ENCODE measurements around the gene SYP. TPM values are rescaled to one million over a fixed set of nuclear protein-coding genes. Genes with fewer than 3 reads are reported as not detected.

Gene SYP
- total and polyA plus RNA-seq, 10 of the 15 experiments (the other 5 are each of a cell fraction or from before 2014, with no cell fraction given), result 0.34 to 1.7 (median 0.74) TPM

DNA sequence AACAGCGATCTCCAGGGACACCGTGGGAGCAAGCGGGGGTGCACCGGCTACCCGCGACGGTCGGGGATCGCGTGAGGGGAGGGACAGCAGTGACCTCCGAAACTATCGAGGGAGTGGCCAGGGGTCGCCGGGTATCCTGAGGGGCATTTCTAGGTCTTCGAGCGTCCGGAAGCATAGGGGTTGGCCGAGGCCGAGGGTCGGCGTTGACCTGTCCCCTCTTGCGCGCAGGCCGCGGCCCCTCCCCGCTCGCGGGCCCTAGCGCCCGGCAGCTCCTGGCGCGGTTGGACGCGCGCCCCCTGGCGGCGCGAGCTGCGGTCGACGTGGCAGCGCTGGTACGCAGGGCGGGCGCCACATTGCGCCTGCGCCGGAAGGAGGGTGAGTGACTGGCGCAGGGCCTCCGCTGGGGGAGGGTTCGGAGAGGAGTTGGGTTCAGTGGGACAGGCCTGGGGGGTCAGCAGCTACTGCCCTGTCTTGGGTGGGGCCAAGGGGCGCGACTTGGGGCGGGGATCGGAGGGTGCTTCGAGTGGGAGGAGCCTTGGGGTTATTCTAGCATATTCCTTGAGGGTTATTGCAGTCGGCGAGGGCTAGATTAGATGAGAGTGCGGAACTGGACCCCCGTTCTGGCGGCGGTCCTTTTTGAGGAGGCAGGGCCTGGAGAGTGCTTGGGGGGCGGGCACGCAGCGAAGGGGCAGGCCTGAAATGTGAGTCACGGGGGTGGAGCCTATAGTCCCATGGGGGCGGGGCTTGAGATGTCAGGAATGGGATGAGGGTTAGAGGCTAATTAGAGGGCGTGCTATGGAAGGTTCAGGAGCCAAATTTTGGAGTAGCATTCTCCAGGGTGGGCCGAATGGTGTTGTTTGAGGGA, 36.2 kb downstream of the SYP start (continued):
- TF ChIP-seq YBX1 (IDR thresholded peaks at IDR 0.05) (no peak), NR2C1 (IDR thresholded peaks at IDR 0.05) (peak; percentile 20; the same call in 1 of the 2 replicates), MEF2A (IDR thresholded peaks at IDR 0.05; ENCODE audit: insufficient read depth, low read depth, low read length) (no peak), MEF2B (IDR thresholded peaks at IDR 0.05; ENCODE audit: partially characterized antibody, poor library complexity, severe bottlenecking) (peak; percentile 13)

DNA sequence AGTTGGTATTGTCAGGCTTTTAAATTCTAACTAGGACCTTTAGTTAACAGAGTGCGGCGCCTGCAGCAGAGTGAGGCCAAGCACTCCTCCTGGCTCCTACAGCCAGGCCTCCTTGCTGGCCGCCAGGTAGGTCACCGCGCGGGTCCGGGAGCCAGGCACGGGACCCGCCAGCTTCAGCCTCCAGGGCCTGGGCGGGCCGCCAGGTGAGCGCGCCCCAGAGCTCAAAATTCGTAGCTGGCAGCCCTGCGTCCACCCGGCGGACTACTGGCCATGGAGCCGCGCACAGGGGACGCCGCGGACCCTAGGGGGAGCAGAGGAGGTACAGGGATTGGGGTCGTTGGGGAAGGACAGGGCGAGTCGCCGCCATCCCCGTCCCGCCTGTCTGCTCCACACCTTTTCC, 37.4 kb downstream of the SYP start, which contains the start of gene MAGIX:
MAGIX (plus strand) TSS at position 139 of the 400 bp plus-strand sequence; CDS start at position 271, 132 bp downstream.
- Histone ChIP-seq H3K4me2 (ENCODE audit: control insufficient read depth, insufficient read depth) (0 out of 2 replicates have a peak within 1 kb of the TSS, but pooled peaks have one; percentile 11), H3K36me3 (ENCODE audit: control insufficient read depth in 2 of 2, insufficient read depth in 2 of 2, low read length in 1 of 2) (no peaks in the 10 kb centered on the region), H3K27me3 (replicated peaks in 1 of 2; ENCODE audit: control insufficient read depth in 2 of 2, insufficient read depth in 2 of 2, low read length in 1 of 2) (no peaks in the 10 kb centered on the region), H3K4me3 (no peak within 1 kb of the TSS; the same call in 1 of the 2 replicates), H2AFZ (ENCODE audit: control insufficient read depth, low read depth, low read length) (peak within 1 kb of the TSS; percentile 9), H3K9ac (ENCODE audit: control insufficient read depth, insufficient read depth, low read length) (no peak within 1 kb of the TSS; the same call in 1 of the 2 replicates), H3K4me1 (ENCODE audit: control insufficient read depth, insufficient read depth, low read length) (no peaks in the 10 kb centered on the region; the same call in 1 of the 2 replicates), H3K79me2 (ENCODE audit: control insufficient read depth, insufficient read depth, low read length) (no peaks in the 10 kb centered on the region), H4K20me1 (ENCODE audit: control insufficient read depth, insufficient read depth) (no peaks in the 10 kb centered on the region), H3K27ac (ENCODE audit: control insufficient read depth, insufficient read depth) (no peak within 1 kb of the TSS), H3K9me3 (replicated peaks; ENCODE audit: control insufficient read depth, insufficient read depth, low read length) (no peaks in the 10 kb centered on the region; the same call in 2 of the 3 replicates)
- TF ChIP-seq MTA3 (IDR thresholded peaks at IDR 0.05; ENCODE audit: borderline replicate concordance, low read length), result no peak
- TF ChIP-seq, protein P1, sequence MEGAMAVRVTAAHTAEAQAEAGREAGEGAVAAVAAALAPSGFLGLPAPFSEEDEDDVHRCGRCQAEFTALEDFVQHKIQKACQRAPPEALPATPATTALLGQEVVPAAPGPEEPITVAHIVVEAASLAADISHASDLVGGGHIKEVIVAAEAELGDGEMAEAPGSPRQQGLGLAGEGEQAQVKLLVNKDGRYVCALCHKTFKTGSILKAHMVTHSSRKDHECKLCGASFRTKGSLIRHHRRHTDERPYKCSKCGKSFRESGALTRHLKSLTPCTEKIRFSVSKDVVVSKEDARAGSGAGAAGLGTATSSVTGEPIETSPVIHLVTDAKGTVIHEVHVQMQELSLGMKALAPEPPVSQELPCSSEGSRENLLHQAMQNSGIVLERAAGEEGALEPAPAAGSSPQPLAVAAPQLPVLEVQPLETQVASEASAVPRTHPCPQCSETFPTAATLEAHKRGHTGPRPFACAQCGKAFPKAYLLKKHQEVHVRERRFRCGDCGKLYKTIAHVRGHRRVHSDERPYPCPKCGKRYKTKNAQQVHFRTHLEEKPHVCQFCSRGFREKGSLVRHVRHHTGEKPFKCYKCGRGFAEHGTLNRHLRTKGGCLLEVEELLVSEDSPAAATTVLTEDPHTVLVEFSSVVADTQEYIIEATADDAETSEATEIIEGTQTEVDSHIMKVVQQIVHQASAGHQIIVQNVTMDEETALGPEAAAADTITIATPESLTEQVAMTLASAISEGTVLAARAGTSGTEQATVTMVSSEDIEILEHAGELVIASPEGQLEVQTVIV (IDR thresholded peaks at IDR 0.05; ENCODE audit: borderline replicate concordance, partially characterized antibody), result no peak
- TF ChIP-seq, protein P2, sequence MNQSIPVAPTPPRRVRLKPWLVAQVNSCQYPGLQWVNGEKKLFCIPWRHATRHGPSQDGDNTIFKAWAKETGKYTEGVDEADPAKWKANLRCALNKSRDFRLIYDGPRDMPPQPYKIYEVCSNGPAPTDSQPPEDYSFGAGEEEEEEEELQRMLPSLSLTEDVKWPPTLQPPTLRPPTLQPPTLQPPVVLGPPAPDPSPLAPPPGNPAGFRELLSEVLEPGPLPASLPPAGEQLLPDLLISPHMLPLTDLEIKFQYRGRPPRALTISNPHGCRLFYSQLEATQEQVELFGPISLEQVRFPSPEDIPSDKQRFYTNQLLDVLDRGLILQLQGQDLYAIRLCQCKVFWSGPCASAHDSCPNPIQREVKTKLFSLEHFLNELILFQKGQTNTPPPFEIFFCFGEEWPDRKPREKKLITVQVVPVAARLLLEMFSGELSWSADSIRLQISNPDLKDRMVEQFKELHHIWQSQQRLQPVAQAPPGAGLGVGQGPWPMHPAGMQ (IDR thresholded peaks at IDR 0.05; ENCODE audit: borderline replicate concordance), result no peak
- no peak for TF ChIP-seq SREBF1 (IDR thresholded peaks at IDR 0.05; ENCODE audit: low read length)
- no peak for TF ChIP-seq CBFB (IDR thresholded peaks at IDR 0.05; ENCODE audit: low read depth)
- no peak for TF ChIP-seq HDGF (IDR thresholded peaks at IDR 0.05)
- TF ChIP-seq EP300 (IDR thresholded peaks at IDR 0.05; ENCODE audit: borderline replicate concordance in 1 of 2, control insufficient read depth in 1 of 2, low read depth in 2 of 2, low read length in 2 of 2), result no peak
- no peak for TF ChIP-seq NRF1 (conservative IDR thresholded peaks at IDR 0.05; ENCODE audit: low read depth, low read length)
- TF ChIP-seq LARP7 (IDR thresholded peaks at IDR 0.05), result no peak
- no peak for TF ChIP-seq CHD2 (IDR thresholded peaks at IDR 0.05; ENCODE audit: borderline replicate concordance, low read depth, low read length)
- no peak for TF ChIP-seq FOXK2 (IDR thresholded peaks at IDR 0.05)
- TF ChIP-seq KDM1A (IDR thresholded peaks at IDR 0.05; ENCODE audit: borderline replicate concordance), result no peak
- no peak for TF ChIP-seq ATF7 (IDR thresholded peaks at IDR 0.05; ENCODE audit: low read depth)
- no peak for TF ChIP-seq RAD21 (IDR thresholded peaks at IDR 0.05; ENCODE audit: insufficient read depth, low read depth, low read length)
- SMC1A ChIA-PET (ENCODE audit: uncharacterized antibody, unreplicated experiment), result no interaction called here
- in situ Hi-C loops (cut with MboI) (no loop called here), intact Hi-C loops (cut with micrococcal nuclease; ENCODE audit: unreplicated experiment) (no loop called here)
- ATAC-seq (no peak), FAIRE-seq (no peak), DNase-seq (ENCODE audit: low read depth, low spot score) (no peak)
- POLR2A ChIA-PET, result no interaction called here
- WGBS (ENCODE audit: insufficient coverage, insufficient replicate concordance, low lambda C conversion rate, missing lambda C conversion rate), result 89% methylated on average over 26 of the region's 28 CpGs
- BruUV-seq (replicated peaks), result no TSS peak
- RAD21 ChIA-PET (ENCODE audit: unreplicated experiment), result no interaction called here
- CTCF ChIA-PET, result interaction anchor here (1.5 kb wide), 1 partner anchor 17 kb away, joined by 5 read pairs; no protein-coding TSS in a partner anchor

All from GM12878 (cell line).